Activated naive CD4-positive, alpha-beta T cell (primary cell): ENCODE data around the gene MRGPRG.

Experiments used
- DNase-seq, 4 experiments: peaks; one replicate each; lab custom pipeline; 2025; lab: John Stamatoyannopoulos, UW

Gene MRGPRG

DNA sequence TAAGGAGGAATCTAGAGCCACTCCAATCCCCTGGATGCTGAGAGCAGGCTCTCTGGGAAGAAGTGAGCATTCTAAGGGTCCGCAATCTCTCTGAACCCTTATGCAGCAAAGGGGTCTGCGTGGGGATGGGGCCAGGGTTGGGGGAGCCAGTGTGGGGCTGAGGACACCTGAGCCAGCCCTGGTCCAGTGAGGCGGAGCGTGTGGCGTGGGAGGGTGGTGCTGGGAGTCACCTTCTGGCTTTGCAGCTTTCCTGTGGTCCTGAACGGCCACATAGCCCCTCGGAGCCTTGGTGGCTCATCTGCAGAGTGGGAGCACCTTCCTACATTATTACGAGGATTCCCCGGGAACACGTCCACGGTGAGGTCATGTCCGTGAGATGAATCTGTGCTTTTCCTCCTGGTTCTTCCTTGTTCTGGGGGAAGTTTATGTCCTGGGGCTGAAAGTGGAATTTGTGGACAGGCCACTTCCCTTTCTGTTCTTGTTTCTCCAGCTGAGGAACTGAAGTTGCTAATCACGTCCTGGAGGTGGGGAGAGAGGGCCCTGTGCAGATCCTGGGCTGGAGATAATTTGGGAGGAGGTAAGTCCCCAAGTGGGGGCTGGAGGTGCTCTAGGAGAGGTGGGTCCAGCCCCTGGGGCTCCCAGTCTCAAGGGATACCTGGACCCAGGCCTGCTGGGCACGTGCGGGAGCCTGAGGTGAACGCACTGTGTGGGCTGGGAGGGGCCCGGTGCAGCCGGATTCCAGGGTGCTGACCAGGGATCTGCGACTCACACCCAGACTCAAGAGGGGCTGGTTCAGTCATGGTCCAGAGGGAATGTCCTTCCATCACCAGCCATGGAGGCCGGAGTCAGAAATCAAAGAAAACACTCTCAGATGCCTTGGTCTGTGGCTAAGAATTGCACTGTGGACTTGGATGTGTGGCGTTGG, 7.5 kb upstream of the MRGPRG start:
- no peak for DNase-seq

GRCh38 chr11:3225159-3225758, 6.6 kb upstream of the MRGPRG start:
- DNase-seq, result no peak

DNA sequence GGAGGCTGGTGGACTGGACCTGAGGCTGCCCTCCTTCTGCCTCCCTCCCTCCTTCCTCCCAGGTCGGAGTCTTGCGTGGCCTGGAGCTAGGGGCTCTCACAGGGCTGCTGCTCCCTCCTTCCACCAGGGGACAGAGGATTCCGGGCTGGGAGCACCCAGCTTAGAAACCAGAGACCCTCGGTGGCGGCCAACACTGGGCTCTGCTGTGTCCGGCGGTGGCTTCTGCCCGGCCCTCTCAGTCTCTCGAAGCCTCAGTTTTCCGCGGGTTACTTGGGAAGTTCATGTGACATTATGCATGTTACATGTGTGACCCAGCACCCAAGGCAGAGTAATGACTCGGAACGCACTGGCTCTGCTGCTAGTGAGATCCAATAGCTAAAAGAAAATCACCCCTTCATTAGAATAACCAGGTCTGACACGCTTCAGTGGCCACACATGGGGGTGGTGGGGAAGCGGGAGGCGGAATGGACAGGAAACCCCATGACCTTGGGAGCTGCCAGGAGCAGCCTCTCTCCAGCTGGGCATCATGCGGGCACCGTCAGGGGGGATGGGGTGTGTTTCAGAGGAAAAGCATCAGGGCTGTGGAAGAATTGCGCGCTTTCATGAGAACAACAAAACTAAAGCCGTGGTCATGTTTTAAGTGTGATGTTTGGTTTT, 5.9 kb upstream of the MRGPRG start:
- DNase-seq, result no peak

DNA sequence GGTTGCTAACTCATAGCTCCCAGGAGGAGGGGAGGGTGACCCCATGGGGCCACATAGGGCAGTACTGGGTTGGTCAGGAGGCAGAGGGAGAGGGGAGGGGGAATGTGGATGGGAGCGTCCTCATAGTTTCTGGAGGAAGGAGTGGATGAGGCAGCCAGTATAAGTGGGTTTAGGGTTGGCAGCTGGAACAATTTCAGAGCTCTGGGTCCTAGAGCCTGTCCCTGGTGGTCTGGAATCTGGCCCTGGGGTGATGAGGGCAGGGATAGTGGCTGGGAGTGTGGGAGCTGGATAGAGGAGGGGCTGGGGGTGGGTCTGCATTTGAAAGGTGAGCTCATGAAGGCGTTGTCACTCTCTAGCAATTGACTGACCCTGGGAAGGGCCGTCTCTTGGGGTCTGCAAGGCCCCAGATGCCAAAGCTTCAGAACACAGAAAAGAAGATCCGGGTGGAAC, 5.3 kb upstream of the MRGPRG start:
- DNase-seq, result no peak

- no peak for DNase-seq
Measured at GRCh38 chr11:3222941-3223915, 4.6 kb upstream of the MRGPRG start.

- no peak for DNase-seq
Measured at GRCh38 chr11:3222003-3222855, 3.6 kb upstream of the MRGPRG start.

GRCh38 chr11:3221408-3222002, 2.9 kb upstream of the MRGPRG start:
- DNase-seq, result no peak

GRCh38 chr11:3220521-3221407, 2.2 kb upstream of the MRGPRG start:
- no peak for DNase-seq

DNA sequence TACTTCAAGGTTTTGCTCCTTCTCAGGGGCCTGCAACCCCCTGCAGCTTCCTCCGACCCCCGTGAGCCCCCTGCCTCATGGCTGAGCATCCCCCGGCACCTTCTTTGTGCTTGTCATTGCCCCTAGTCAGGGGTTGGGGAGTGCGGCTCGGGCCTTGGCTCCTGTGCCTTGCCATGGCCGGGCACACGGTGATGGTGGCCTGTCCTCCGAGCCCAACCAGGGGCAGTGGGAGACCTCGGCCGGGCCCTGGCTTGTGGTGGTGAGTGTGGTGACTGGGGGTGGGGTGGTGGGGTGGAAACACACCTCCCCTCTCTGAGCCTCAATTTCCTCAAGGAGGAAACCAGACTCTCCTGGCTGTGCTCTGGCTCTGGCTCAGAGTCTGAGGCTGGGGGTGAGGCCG, 1.5 kb upstream of the MRGPRG start:
- no peak for DNase-seq

DNA sequence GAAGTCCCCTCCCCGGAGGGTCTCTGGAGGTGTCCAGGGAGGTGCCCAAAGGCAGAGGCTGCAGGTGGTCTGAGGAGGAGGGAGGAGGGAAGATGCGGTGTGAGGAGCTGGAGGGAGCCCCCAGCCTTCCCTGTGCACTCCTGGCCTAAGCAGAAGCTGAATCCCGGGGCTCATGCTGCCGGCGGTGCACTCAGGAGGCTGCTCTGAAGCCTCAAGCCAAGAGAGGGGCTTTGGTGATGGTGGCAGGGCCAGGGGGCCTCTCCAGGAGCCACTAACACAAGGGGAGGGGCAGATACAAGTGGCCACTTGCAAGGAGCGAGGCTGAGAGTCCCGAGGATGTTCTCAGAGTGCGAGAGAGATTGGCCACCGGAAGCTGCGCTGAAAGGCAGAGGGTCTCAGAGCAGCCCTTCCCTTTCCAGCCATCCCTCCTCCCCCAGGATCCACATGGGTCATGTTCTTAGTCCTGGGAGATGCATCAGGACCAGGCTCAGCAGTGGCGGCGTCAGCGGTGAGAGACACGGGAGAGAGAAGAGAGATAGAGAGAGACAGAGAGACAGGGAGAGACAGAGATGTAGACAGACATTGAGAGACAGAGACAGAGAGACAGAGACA, 774 bp upstream of the MRGPRG start:
- DNase-seq, result no peak

- no peak for DNase-seq
Measured at GRCh38 chr11:3217818-3218482, 663 bp downstream of the MRGPRG start.

GRCh38 chr11:3216027-3216525, 2.5 kb downstream of the MRGPRG start:
- no peak for DNase-seq

GRCh38 chr11:3215346-3216026, 3.1 kb downstream of the MRGPRG start:
- DNase-seq, result no peak

DNA sequence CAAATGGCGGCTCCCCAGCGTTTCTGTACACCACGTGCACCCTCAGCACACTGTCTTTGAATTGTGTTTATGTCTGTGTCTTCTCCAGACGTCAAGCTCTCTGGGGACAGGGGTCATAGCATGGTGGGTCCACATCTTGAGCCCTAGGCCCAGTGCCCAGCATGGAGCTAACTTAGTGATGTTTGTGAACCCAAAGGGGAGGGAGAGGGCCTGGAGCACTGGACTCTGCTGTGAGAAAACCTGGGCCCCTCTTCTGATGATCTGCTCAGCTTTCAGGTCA, 4.3 kb downstream of the MRGPRG start:
- no peak for DNase-seq

- no peak for DNase-seq
Measured at GRCh38 chr11:3213659-3214419, 4.8 kb downstream of the MRGPRG start.

DNA sequence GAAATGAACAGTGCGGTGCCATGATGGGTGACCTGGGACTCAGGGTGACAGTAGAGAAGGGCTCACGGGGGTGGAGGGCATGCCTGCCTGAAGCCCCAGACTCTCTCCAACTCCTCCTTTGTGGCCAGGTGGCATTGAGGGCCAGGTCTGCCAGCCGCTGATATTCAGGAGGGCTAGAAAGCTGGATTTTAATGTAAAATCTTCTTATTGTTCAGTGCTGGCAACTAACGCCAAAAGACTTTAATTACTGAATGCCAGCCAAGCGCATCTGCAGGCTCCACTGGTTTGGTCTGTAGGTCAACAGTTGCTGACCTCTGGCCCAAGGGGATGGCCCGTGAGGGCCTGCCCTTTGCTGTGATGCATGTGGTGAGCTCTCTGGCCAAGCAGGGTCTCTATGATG, 10.3 kb downstream of the MRGPRG start:
- no peak for DNase-seq
